ENCODE results near the gene AIG1. TPM values are rescaled to one million over a fixed set of nuclear protein-coding genes. Genes with fewer than 3 reads are reported as not detected.

The AIG1 gene
- total and polyA plus RNA-seq, 2 of the 13 experiments (the other 11 are each of a cell fraction or from before 2014, with no cell fraction given), result 115 to 197 TPM

DNA sequence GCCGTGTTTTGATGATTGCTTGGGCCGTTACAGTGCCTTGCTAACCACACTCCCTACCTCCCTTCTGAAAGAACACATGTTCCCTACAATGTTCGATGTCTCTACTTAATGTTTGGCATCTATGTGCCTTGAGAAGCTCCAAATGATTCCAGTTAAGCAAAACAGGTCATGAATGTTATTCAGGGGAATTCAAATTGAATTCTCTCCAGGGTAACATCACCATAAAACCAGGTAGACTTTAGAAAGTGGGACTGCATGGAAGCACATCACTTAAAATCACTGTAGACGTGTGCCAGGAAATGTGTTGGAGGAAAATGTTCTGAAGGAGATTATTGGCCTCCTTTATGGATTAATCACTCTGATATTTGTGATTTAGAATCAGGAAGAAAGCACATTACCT lies 261.7 kb downstream of the AIG1 start (continued):
- TF ChIP-seq, protein P1, sequence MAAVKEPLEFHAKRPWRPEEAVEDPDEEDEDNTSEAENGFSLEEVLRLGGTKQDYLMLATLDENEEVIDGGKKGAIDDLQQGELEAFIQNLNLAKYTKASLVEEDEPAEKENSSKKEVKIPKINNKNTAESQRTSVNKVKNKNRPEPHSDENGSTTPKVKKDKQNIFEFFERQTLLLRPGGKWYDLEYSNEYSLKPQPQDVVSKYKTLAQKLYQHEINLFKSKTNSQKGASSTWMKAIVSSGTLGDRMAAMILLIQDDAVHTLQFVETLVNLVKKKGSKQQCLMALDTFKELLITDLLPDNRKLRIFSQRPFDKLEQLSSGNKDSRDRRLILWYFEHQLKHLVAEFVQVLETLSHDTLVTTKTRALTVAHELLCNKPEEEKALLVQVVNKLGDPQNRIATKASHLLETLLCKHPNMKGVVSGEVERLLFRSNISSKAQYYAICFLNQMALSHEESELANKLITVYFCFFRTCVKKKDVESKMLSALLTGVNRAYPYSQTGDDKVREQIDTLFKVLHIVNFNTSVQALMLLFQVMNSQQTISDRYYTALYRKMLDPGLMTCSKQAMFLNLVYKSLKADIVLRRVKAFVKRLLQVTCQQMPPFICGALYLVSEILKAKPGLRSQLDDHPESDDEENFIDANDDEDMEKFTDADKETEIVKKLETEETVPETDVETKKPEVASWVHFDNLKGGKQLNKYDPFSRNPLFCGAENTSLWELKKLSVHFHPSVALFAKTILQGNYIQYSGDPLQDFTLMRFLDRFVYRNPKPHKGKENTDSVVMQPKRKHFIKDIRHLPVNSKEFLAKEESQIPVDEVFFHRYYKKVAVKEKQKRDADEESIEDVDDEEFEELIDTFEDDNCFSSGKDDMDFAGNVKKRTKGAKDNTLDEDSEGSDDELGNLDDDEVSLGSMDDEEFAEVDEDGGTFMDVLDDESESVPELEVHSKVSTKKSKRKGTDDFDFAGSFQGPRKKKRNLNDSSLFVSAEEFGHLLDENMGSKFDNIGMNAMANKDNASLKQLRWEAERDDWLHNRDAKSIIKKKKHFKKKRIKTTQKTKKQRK (IDR thresholded peaks at IDR 0.05; ENCODE audit: low read length), result no peak
- TF ChIP-seq, protein P2, sequence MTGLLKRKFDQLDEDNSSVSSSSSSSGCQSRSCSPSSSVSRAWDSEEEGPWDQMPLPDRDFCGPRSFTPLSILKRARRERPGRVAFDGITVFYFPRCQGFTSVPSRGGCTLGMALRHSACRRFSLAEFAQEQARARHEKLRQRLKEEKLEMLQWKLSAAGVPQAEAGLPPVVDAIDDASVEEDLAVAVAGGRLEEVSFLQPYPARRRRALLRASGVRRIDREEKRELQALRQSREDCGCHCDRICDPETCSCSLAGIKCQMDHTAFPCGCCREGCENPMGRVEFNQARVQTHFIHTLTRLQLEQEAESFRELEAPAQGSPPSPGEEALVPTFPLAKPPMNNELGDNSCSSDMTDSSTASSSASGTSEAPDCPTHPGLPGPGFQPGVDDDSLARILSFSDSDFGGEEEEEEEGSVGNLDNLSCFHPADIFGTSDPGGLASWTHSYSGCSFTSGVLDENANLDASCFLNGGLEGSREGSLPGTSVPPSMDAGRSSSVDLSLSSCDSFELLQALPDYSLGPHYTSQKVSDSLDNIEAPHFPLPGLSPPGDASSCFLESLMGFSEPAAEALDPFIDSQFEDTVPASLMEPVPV (CRISPR knock-in tag; IDR thresholded peaks at IDR 0.05), result no peak
- TF ChIP-seq ZNF879 (CRISPR knock-in tag; IDR thresholded peaks at IDR 0.05), result no peak

DNA sequence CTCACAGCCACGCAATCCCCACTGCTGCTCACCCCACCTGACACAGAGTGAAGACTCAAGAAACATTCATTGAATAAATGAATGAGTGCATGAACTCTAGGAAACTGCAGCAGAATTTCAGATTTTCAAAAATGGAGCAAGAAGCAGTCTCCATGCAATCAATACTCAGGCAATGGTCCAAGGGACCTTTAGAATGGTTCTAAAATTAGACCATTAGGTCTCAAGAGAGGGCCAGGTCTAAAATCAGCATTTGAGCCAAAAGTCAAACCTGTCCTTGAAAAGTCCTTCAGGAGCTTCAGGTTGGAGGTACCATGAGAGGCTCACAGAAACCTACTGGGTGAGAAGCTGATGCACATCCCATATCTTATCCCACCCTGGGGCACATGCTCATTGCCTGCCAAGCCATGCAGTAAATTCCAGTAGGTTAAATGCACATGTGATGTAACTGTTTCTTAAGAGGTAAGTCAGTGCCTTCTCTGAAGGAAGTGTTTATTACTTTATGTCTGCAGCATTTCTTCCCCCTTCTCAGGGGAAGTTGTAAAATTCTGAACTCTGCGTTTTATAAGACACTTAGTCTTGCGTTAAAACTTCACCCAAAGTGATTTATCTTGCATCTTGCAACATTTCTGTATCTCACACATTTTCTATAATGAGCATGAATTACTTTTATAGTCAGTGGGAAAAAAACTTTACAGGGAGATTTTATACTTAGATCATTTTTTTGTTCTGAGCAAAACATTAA lies 263.2 kb downstream of the AIG1 start:
- Histone ChIP-seq H3K4me1 (ENCODE audit: insufficient read depth, low read length) (no peaks in the 10 kb centered on the region), H3K4me2 (ENCODE audit: low read depth, low read length) (no peak overlapping the region), H3K36me3 (replicated peaks in 1 of 2; ENCODE audit: control insufficient read depth in 1 of 2, insufficient read depth in 2 of 2, low read length in 2 of 2) (peaks cover 0 to 3% of the 10 kb centered on the region in 2 experiments; a peak in 2 of 5 replicates), H3K9ac (ENCODE audit: insufficient read depth, low read depth, low read length) (no peak overlapping the region), H3K27me3 (ENCODE audit: control insufficient read depth in 1 of 2, insufficient read depth in 2 of 2, low read length in 2 of 2) (no peaks in the 10 kb centered on the region), H4K20me1 (ENCODE audit: insufficient read depth, low read length) (no peaks in the 10 kb centered on the region), H3K79me2 (ENCODE audit: insufficient read depth, low read length) (no peaks in the 10 kb centered on the region), H3K9me3 (ENCODE audit: low read length) (no peaks in the 10 kb centered on the region), H2AFZ (ENCODE audit: low read length) (no peak overlapping the region), H3K27ac (ENCODE audit: extremely low read length, insufficient read depth, low read length) (no peak overlapping the region), H3K4me3 (replicated peaks in 1 of 3; ENCODE audit: insufficient read depth in 1 of 3, low read depth in 2 of 3, low read length in 3 of 3) (no peak overlapping the region)
- 96% methylated on average over 3 of the region's 3 CpGs for WGBS (ENCODE audit: low lambda C conversion rate)
- in situ Hi-C loops (cut with HindIII; ENCODE audit: extremely low pct_ligation_motif_present, low pct_unique_long_range_greater_than_20kb), result no loop called here
- DNase-seq (ENCODE audit: low spot score) (no peak), ATAC-seq (no peak), FAIRE-seq (no peak)
- TF ChIP-seq, protein P3, sequence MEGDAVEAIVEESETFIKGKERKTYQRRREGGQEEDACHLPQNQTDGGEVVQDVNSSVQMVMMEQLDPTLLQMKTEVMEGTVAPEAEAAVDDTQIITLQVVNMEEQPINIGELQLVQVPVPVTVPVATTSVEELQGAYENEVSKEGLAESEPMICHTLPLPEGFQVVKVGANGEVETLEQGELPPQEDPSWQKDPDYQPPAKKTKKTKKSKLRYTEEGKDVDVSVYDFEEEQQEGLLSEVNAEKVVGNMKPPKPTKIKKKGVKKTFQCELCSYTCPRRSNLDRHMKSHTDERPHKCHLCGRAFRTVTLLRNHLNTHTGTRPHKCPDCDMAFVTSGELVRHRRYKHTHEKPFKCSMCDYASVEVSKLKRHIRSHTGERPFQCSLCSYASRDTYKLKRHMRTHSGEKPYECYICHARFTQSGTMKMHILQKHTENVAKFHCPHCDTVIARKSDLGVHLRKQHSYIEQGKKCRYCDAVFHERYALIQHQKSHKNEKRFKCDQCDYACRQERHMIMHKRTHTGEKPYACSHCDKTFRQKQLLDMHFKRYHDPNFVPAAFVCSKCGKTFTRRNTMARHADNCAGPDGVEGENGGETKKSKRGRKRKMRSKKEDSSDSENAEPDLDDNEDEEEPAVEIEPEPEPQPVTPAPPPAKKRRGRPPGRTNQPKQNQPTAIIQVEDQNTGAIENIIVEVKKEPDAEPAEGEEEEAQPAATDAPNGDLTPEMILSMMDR (CRISPR knock-in tag; IDR thresholded peaks at IDR 0.05), result no peak
- TF ChIP-seq, protein P4, sequence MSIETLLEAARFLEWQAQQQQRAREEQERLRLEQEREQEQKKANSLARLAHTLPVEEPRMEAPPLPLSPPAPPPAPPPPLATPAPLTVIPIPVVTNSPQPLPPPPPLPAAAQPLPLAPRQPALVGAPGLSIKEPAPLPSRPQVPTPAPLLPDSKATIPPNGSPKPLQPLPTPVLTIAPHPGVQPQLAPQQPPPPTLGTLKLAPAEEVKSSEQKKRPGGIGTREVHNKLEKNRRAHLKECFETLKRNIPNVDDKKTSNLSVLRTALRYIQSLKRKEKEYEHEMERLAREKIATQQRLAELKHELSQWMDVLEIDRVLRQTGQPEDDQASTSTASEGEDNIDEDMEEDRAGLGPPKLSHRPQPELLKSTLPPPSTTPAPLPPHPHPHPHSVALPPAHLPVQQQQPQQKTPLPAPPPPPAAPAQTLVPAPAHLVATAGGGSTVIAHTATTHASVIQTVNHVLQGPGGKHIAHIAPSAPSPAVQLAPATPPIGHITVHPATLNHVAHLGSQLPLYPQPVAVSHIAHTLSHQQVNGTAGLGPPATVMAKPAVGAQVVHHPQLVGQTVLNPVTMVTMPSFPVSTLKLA (IDR thresholded peaks at IDR 0.05), result peak; percentile 27; the same call in 1 of the 2 replicates
- intact Hi-C loops (cut with micrococcal nuclease; ENCODE audit: unreplicated experiment), result no loop called here
- BruUV-seq (replicated peaks), result no TSS peak
- ChIA-PET POLR2A (no interaction called here), CTCF (ENCODE audit: low intra/inter-chr PET ratio, low total read pairs) (no interaction called here)

Data from HepG2 (cell line).